ENCODE data around the gene TRIM67. TPM values are rescaled to one million over a fixed set of nuclear protein-coding genes. Genes with fewer than 3 reads are reported as not detected.

TRIM67 gene
- total and polyA plus RNA-seq, 9 of the 15 experiments (the other 6 are each of a cell fraction or from before 2014, with no cell fraction given) = 0.04 to 0.60 (median 0.31) TPM

DNA sequence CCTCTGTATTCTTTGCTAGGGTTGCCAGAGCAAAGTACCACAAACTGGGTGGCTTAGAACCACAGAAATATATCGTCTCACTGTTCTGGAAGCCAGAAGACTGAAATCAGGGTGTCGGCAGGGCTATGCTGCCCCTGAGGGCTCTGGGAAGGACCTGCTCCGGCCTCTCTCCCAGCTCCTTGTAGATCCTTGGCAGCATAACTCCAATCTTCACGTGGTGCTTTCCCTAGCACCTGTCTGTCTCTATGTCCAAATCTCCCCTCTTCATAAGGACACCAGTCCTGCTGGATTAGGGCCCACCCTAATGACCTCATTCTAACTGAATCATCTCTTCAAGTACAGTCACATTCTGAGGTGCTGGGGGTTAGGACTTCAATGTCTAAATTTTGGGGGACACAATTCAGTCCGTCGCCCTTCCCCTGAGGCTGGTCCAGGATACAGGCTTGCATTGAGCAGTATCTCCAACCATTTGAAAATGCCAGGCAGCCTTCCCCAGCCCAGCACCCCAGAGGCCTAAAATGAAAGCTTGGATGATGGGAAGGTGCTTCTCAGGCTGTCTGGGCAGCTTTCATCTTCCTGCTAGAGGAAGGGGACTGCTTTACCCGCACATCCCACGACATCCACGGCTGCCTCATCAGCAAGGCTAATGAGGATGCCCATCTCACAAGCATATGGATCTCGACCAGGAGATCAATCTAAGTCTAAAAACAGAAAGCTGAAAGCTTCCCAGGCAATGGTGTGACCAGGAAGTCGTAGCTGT is 24.7 kb downstream of the TRIM67 start (continued):
- no peak for TF ChIP-seq KDM5B (IDR thresholded peaks at IDR 0.05; ENCODE audit: insufficient replicate concordance, low read depth, low read length)
- TF ChIP-seq, protein P1, sequence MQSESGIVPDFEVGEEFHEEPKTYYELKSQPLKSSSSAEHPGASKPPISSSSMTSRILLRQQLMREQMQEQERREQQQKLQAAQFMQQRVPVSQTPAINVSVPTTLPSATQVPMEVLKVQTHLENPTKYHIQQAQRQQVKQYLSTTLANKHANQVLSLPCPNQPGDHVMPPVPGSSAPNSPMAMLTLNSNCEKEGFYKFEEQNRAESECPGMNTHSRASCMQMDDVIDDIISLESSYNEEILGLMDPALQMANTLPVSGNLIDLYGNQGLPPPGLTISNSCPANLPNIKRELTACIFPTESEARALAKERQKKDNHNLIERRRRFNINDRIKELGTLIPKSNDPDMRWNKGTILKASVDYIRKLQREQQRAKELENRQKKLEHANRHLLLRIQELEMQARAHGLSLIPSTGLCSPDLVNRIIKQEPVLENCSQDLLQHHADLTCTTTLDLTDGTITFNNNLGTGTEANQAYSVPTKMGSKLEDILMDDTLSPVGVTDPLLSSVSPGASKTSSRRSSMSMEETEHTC (IDR thresholded peaks at IDR 0.05) = no peak
- no peak for TF ChIP-seq HOXB6 (CRISPR knock-in tag; IDR thresholded peaks at IDR 0.05; ENCODE audit: borderline replicate concordance)
- no peak for TF ChIP-seq WHSC1 (IDR thresholded peaks at IDR 0.05; ENCODE audit: low read length)
- no peak for TF ChIP-seq KAT2B (IDR thresholded peaks at IDR 0.05; ENCODE audit: low read depth, low read length)
- TF ChIP-seq, protein P2, sequence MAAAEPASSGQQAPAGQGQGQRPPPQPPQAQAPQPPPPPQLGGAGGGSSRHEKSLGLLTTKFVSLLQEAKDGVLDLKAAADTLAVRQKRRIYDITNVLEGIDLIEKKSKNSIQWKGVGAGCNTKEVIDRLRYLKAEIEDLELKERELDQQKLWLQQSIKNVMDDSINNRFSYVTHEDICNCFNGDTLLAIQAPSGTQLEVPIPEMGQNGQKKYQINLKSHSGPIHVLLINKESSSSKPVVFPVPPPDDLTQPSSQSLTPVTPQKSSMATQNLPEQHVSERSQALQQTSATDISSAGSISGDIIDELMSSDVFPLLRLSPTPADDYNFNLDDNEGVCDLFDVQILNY (CRISPR knock-in tag; IDR thresholded peaks at IDR 0.05) = no peak
- no peak for TF ChIP-seq SUPT5H (IDR thresholded peaks at IDR 0.05)
- no peak for TF ChIP-seq ZNF696 (CRISPR knock-in tag; conservative IDR thresholded peaks at IDR 0.05)
- TF ChIP-seq SMAD3 (CRISPR knock-in tag; conservative IDR thresholded peaks at IDR 0.05) = no peak
- TF ChIP-seq PHB2 (IDR thresholded peaks at IDR 0.05; ENCODE audit: low read depth) = no peak
- TF ChIP-seq PURB (CRISPR knock-in tag; IDR thresholded peaks at IDR 0.05; ENCODE audit: low read depth) = no peak
- no peak for TF ChIP-seq SP1 (CRISPR knock-in tag; IDR thresholded peaks at IDR 0.05)

All from K562 (cell line).